Measurements from ENCODE around the gene MNS1. TPM values are rescaled to one million over a fixed set of nuclear protein-coding genes. Genes with fewer than 3 reads are reported as not detected.

MNS1 gene
- total and polyA plus RNA-seq, 2 of the 13 experiments (the other 11 are each of a cell fraction or from before 2014, with no cell fraction given), result 0.22 to 1.7 TPM

- TF ChIP-seq UBTF (CRISPR knock-in tag; IDR thresholded peaks at IDR 0.05) (no peak), NBN (conservative IDR thresholded peaks at IDR 0.05) (no peak), THAP8 (CRISPR knock-in tag; IDR thresholded peaks at IDR 0.05; ENCODE audit: borderline replicate concordance) (no peak), JUND (CRISPR knock-in tag; IDR thresholded peaks at IDR 0.05) (no peak), RFX3 (CRISPR knock-in tag; IDR thresholded peaks at IDR 0.05) (no peak), FOXK1 (CRISPR knock-in tag; IDR thresholded peaks at IDR 0.05; ENCODE audit: borderline replicate concordance, low read depth) (no peak)
- TF ChIP-seq, protein P1, sequence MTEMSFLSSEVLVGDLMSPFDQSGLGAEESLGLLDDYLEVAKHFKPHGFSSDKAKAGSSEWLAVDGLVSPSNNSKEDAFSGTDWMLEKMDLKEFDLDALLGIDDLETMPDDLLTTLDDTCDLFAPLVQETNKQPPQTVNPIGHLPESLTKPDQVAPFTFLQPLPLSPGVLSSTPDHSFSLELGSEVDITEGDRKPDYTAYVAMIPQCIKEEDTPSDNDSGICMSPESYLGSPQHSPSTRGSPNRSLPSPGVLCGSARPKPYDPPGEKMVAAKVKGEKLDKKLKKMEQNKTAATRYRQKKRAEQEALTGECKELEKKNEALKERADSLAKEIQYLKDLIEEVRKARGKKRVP (CRISPR knock-in tag; IDR thresholded peaks at IDR 0.05), result no peak
Measured at GRCh38 chr15:56442354-56442753, 22.6 kb downstream of the MNS1 start (continued).

- Histone ChIP-seq H3K4me3 (replicated peaks in 1 of 3; ENCODE audit: insufficient read depth in 1 of 3, low read depth in 2 of 3, low read length in 3 of 3) (no peak overlapping the region), H4K20me1 (ENCODE audit: insufficient read depth, low read length) (no peaks in the 10 kb centered on the region), H3K27ac (ENCODE audit: extremely low read length, insufficient read depth, low read length) (no peak overlapping the region), H3K36me3 (replicated peaks in 1 of 2; ENCODE audit: control insufficient read depth in 1 of 2, insufficient read depth in 2 of 2, low read length in 2 of 2) (no peaks in the 10 kb centered on the region), H3K9me3 (ENCODE audit: low read length) (no peaks in the 10 kb centered on the region), H3K9ac (ENCODE audit: insufficient read depth, low read depth, low read length) (no peak overlapping the region), H2AFZ (ENCODE audit: low read length) (no peak overlapping the region), H3K79me2 (ENCODE audit: insufficient read depth, low read length) (no peaks in the 10 kb centered on the region), H3K4me2 (ENCODE audit: low read depth, low read length) (no peak overlapping the region), H3K4me1 (ENCODE audit: insufficient read depth, low read length) (no peaks in the 10 kb centered on the region), H3K27me3 (ENCODE audit: control insufficient read depth in 1 of 2, insufficient read depth in 2 of 2, low read length in 2 of 2) (no peaks in the 10 kb centered on the region)
- DNase-seq (ENCODE audit: low spot score) (no peak), FAIRE-seq (no peak), ATAC-seq (no peak)
- ChIA-PET CTCF (ENCODE audit: low intra/inter-chr PET ratio, low total read pairs) (no interaction called here), POLR2A (no interaction called here)
- whole genome bisulfite sequencing (ENCODE audit: low lambda C conversion rate), result 94% methylated on average over 1 of the region's 1 CpG
- intact Hi-C loops (cut with micrococcal nuclease; ENCODE audit: unreplicated experiment), result no loop called here
- in situ Hi-C loops (cut with HindIII; ENCODE audit: extremely low pct_ligation_motif_present, low pct_unique_long_range_greater_than_20kb), result no loop called here
- BruUV-seq (replicated peaks), result no TSS peak
- no peak for TF ChIP-seq ZNF329 (CRISPR knock-in tag; IDR thresholded peaks at IDR 0.05; ENCODE audit: low read depth)
- TF ChIP-seq BCL6 (CRISPR knock-in tag; IDR thresholded peaks at IDR 0.05), result no peak
- no peak for TF ChIP-seq ZFP36L1 (CRISPR knock-in tag; IDR thresholded peaks at IDR 0.05)
- no peak for TF ChIP-seq ERF (CRISPR knock-in tag; IDR thresholded peaks at IDR 0.05)
- TF ChIP-seq TGIF2 (CRISPR knock-in tag; IDR thresholded peaks at IDR 0.05), result no peak
- TF ChIP-seq, protein P2, sequence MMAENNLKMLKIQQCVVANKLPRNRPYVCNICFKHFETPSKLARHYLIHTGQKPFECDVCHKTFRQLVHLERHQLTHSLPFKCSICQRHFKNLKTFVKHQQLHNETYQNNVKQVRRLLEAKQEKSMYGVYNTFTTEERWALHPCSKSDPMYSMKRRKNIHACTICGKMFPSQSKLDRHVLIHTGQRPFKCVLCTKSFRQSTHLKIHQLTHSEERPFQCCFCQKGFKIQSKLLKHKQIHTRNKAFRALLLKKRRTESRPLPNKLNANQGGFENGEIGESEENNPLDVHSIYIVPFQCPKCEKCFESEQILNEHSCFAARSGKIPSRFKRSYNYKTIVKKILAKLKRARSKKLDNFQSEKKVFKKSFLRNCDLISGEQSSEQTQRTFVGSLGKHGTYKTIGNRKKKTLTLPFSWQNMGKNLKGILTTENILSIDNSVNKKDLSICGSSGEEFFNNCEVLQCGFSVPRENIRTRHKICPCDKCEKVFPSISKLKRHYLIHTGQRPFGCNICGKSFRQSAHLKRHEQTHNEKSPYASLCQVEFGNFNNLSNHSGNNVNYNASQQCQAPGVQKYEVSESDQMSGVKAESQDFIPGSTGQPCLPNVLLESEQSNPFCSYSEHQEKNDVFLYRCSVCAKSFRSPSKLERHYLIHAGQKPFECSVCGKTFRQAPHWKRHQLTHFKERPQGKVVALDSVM (CRISPR knock-in tag; IDR thresholded peaks at IDR 0.05), result no peak
- TF ChIP-seq ZNF430 (CRISPR knock-in tag; IDR thresholded peaks at IDR 0.05), result no peak
- TF ChIP-seq, protein P3, sequence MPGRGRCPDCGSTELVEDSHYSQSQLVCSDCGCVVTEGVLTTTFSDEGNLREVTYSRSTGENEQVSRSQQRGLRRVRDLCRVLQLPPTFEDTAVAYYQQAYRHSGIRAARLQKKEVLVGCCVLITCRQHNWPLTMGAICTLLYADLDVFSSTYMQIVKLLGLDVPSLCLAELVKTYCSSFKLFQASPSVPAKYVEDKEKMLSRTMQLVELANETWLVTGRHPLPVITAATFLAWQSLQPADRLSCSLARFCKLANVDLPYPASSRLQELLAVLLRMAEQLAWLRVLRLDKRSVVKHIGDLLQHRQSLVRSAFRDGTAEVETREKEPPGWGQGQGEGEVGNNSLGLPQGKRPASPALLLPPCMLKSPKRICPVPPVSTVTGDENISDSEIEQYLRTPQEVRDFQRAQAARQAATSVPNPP (CRISPR knock-in tag; IDR thresholded peaks at IDR 0.05), result no peak
Measured at GRCh38 chr15:56440214-56440770, 24.6 kb downstream of the MNS1 start.
